Superior temporal gyrus (tissue), 1 donor: Measurements from ENCODE around the gene RASGRP1.

Experiments
- DNase-seq: peaks from one replicate; pipeline ENCODE4 v3.0.0-alpha.2; 2016; ENCODE audit errors: extremely low spot score

RASGRP1 gene

GRCh38 chr15:38576261-38576660 is 11.6 kb upstream of the RASGRP1 start:
- DNase-seq, result peak; percentile 3

- DNase-seq, result no peak
Measured at GRCh38 chr15:38565287-38565670, 665 bp upstream of the RASGRP1 start.

- DNase-seq, result peak; percentile 60
Measured at GRCh38 chr15:38563723-38564519, 693 bp downstream of the RASGRP1 start.

GRCh38 chr15:38562278-38562677 is 2.3 kb downstream of the RASGRP1 start:
- DNase-seq, result no peak

- peak; percentile 9 for DNase-seq
Measured at GRCh38 chr15:38560456-38560926, 4.1 kb downstream of the RASGRP1 start.

- peak; percentile 12 for DNase-seq
Measured at GRCh38 chr15:38559636-38560307, 4.8 kb downstream of the RASGRP1 start.

- DNase-seq, result peak; percentile 17
Measured at GRCh38 chr15:38559131-38559530, 5.5 kb downstream of the RASGRP1 start.

- DNase-seq, result peak; percentile 9
Measured at GRCh38 chr15:38558372-38559059, 6.1 kb downstream of the RASGRP1 start.

GRCh38 chr15:38557921-38558320 is 6.7 kb downstream of the RASGRP1 start:
- no peak for DNase-seq

- DNase-seq, result no peak
Measured at GRCh38 chr15:38555686-38556334, 8.8 kb downstream of the RASGRP1 start.

GRCh38 chr15:38554354-38554753 is 10.3 kb downstream of the RASGRP1 start:
- no peak for DNase-seq

- no peak for DNase-seq
Measured at GRCh38 chr15:38553071-38553470, 11.5 kb downstream of the RASGRP1 start.

- no peak for DNase-seq
Measured at GRCh38 chr15:38551720-38552648, 12.6 kb downstream of the RASGRP1 start.

- DNase-seq, result no peak
Measured at GRCh38 chr15:38549222-38549621, 15.4 kb downstream of the RASGRP1 start.

GRCh38 chr15:38547255-38547997 is 17.2 kb downstream of the RASGRP1 start:
- DNase-seq, result no peak

- no peak for DNase-seq
Measured at GRCh38 chr15:38545179-38545578, 19.4 kb downstream of the RASGRP1 start.

- no peak for DNase-seq
Measured at GRCh38 chr15:38541026-38541425, 23.6 kb downstream of the RASGRP1 start.

- peak; percentile 39 for DNase-seq
Measured at GRCh38 chr15:38540510-38540909, 24.1 kb downstream of the RASGRP1 start.

GRCh38 chr15:38539008-38539343 is 25.6 kb downstream of the RASGRP1 start:
- DNase-seq, result no peak

- no peak for DNase-seq
Measured at GRCh38 chr15:38538328-38539007, 26.1 kb downstream of the RASGRP1 start.
